ENCODE data around the gene JMJD8. TPM values are rescaled to one million over a fixed set of nuclear protein-coding genes. Genes with fewer than 3 reads are reported as not detected.

The JMJD8 gene
- total RNA-seq, 1 donor = 48.5 TPM

- H3K4me3 ChIP-seq (ENCODE audit: insufficient read depth, low read length) = no peak overlapping the region
- TF ChIP-seq CTCF (IDR thresholded peaks at IDR 0.05; ENCODE audit: extremely low read depth, low read depth, low read length) = no peak
- peaks cover 6% of the 10 kb centered on the region for H3K4me1 ChIP-seq (ENCODE audit: insufficient read depth, low read length)
- no peak for DNase-seq (ENCODE audit: insufficient read length, low spot score, missing footprints)
- peaks cover 14% of the 10 kb centered on the region for H3K79me2 ChIP-seq (ENCODE audit: insufficient read depth, low read length)
- H3K27ac ChIP-seq (ENCODE audit: low read depth, low read length) = no peak overlapping the region
- no peaks in the 10 kb centered on the region for H3K9me3 ChIP-seq (ENCODE audit: low read depth, low read length)
- H2AFZ ChIP-seq (ENCODE audit: low read length) = no peak overlapping the region
- H4K20me1 ChIP-seq (ENCODE audit: insufficient read depth, low read length) = peaks cover 4% of the 10 kb centered on the region
- no peaks in the 10 kb centered on the region for H3K36me3 ChIP-seq (ENCODE audit: insufficient read depth, low read length)
- no peak overlapping the region for H3K4me2 ChIP-seq (ENCODE audit: insufficient read depth, low read length)
- no peaks in the 10 kb centered on the region for H3K27me3 ChIP-seq (ENCODE audit: insufficient read depth, low read length)
These were observed 50.0 kb downstream of the JMJD8 start for GRCh38 chr16:634051-634670.

GRCh38 chr16:633336-634050 lies 50.6 kb downstream of the JMJD8 start:
- Histone ChIP-seq H3K36me3 (ENCODE audit: insufficient read depth, low read length) (no peaks in the 10 kb centered on the region), H3K79me2 (ENCODE audit: insufficient read depth, low read length) (peaks cover 14% of the 10 kb centered on the region), H3K4me1 (ENCODE audit: insufficient read depth, low read length) (peaks cover 6% of the 10 kb centered on the region), H3K27me3 (ENCODE audit: insufficient read depth, low read length) (no peaks in the 10 kb centered on the region), H3K9me3 (ENCODE audit: low read depth, low read length) (no peaks in the 10 kb centered on the region), H3K4me3 (ENCODE audit: insufficient read depth, low read length) (no peak overlapping the region), H3K4me2 (ENCODE audit: insufficient read depth, low read length) (no peak overlapping the region), H4K20me1 (ENCODE audit: insufficient read depth, low read length) (peaks cover 4% of the 10 kb centered on the region), H3K27ac (ENCODE audit: low read depth, low read length) (no peak overlapping the region), H2AFZ (ENCODE audit: low read length) (no peak overlapping the region)
- TF ChIP-seq CTCF (IDR thresholded peaks at IDR 0.05; ENCODE audit: extremely low read depth, low read depth, low read length) = no peak
- DNase-seq (ENCODE audit: insufficient read length, low spot score, missing footprints) = no peak

GRCh38 chr16:632486-633335 lies 51.4 kb downstream of the JMJD8 start:
- no peak for TF ChIP-seq CTCF (IDR thresholded peaks at IDR 0.05; ENCODE audit: extremely low read depth, low read depth, low read length)

More at GRCh38 chr16:632486-633335, 51.4 kb downstream of the JMJD8 start:
- no peak for DNase-seq (ENCODE audit: insufficient read length, low spot score, missing footprints)
- Histone ChIP-seq H3K79me2 (ENCODE audit: insufficient read depth, low read length) (peaks cover 14% of the 10 kb centered on the region), H4K20me1 (ENCODE audit: insufficient read depth, low read length) (peaks cover 4% of the 10 kb centered on the region), H3K4me3 (ENCODE audit: insufficient read depth, low read length) (no peak overlapping the region), H3K36me3 (ENCODE audit: insufficient read depth, low read length) (no peaks in the 10 kb centered on the region), H3K4me2 (ENCODE audit: insufficient read depth, low read length) (no peak overlapping the region), H3K9me3 (ENCODE audit: low read depth, low read length) (no peaks in the 10 kb centered on the region), H3K27me3 (ENCODE audit: insufficient read depth, low read length) (no peaks in the 10 kb centered on the region), H3K27ac (ENCODE audit: low read depth, low read length) (no peak overlapping the region), H2AFZ (ENCODE audit: low read length) (no peak overlapping the region), H3K4me1 (ENCODE audit: insufficient read depth, low read length) (peaks cover 6% of the 10 kb centered on the region)
